ENCODE measurements around the gene USP19.

DNA sequence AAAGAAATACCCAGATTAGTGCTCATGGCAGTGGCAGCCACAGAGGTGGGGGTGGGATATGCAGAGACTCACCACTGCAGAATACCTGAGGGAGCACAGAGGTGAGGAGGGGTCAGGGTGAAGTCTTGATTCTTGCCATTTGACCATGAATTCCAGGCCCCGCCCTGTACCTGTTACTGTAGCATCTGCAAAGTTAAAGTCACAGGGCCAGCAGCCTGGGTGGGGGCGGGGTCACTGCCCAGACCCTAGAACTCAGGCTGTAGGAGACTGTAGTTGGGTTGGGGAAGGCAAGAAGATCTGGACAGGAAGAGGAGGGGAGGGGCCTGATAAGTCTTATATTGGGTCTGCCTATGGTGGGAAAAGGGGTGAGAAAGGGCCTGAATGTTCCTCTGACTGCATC, 31.0 kb upstream of the USP19 start:
- TF ChIP-seq, protein P1, sequence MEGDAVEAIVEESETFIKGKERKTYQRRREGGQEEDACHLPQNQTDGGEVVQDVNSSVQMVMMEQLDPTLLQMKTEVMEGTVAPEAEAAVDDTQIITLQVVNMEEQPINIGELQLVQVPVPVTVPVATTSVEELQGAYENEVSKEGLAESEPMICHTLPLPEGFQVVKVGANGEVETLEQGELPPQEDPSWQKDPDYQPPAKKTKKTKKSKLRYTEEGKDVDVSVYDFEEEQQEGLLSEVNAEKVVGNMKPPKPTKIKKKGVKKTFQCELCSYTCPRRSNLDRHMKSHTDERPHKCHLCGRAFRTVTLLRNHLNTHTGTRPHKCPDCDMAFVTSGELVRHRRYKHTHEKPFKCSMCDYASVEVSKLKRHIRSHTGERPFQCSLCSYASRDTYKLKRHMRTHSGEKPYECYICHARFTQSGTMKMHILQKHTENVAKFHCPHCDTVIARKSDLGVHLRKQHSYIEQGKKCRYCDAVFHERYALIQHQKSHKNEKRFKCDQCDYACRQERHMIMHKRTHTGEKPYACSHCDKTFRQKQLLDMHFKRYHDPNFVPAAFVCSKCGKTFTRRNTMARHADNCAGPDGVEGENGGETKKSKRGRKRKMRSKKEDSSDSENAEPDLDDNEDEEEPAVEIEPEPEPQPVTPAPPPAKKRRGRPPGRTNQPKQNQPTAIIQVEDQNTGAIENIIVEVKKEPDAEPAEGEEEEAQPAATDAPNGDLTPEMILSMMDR (IDR thresholded peaks at IDR 0.05; ENCODE audit: low read length) = no peak
- TF ChIP-seq EZH2 (optimal IDR thresholded peaks at IDR 0.05; ENCODE audit: low read depth, low read length) = no peak

All from MM.1S (cell line).